NK-92 treated with Interleukin-12 subunit alpha and Interleukin-12 subunit beta, amount 100 ng/mL, for 24 hours (cell line): ENCODE results near the gene DNAJC30.
A peak's percentile ranks its signal among the peaks of the same experiment; 100 is the strongest.

Experiments used
- DNase-seq: peaks from one replicate; lab custom pipeline; 2025; lab: John Stamatoyannopoulos, UW

DNAJC30 gene

GRCh38 chr7:73707045-73707631, 23.9 kb upstream of the DNAJC30 start:
- no peak for DNase-seq

GRCh38 chr7:73706126-73707044, 23.1 kb upstream of the DNAJC30 start:
- DNase-seq, result no peak

- DNase-seq, result no peak
Observed at GRCh38 chr7:73705551-73705920, 22.3 kb upstream of the DNAJC30 start.

- no peak for DNase-seq
Observed at GRCh38 chr7:73704640-73705550, 21.6 kb upstream of the DNAJC30 start.

GRCh38 chr7:73703757-73704639, 20.7 kb upstream of the DNAJC30 start:
- no peak for DNase-seq

GRCh38 chr7:73703225-73703624, 20.0 kb upstream of the DNAJC30 start:
- no peak for DNase-seq

- no peak for DNase-seq
Observed at GRCh38 chr7:73702665-73703064, 19.4 kb upstream of the DNAJC30 start.

- no peak for DNase-seq
Observed at GRCh38 chr7:73702226-73702625, 19.0 kb upstream of the DNAJC30 start.

- peak; percentile 20 for DNase-seq
Observed at GRCh38 chr7:73701357-73701995, 18.2 kb upstream of the DNAJC30 start.

GRCh38 chr7:73700581-73701134, 17.4 kb upstream of the DNAJC30 start:
- DNase-seq, result no peak

- no peak for DNase-seq
Observed at GRCh38 chr7:73700069-73700423, 16.8 kb upstream of the DNAJC30 start.

GRCh38 chr7:73699370-73700068, 16.3 kb upstream of the DNAJC30 start:
- no peak for DNase-seq

GRCh38 chr7:73698410-73698809, 15.2 kb upstream of the DNAJC30 start:
- DNase-seq, result no peak

GRCh38 chr7:73696372-73696771, 13.1 kb upstream of the DNAJC30 start:
- no peak for DNase-seq

- DNase-seq, result no peak
Observed at GRCh38 chr7:73690646-73691045, 7.4 kb upstream of the DNAJC30 start.

GRCh38 chr7:73688288-73688687, 5.0 kb upstream of the DNAJC30 start:
- DNase-seq, result no peak

- DNase-seq, result no peak
Observed at GRCh38 chr7:73685311-73685710, 2.1 kb upstream of the DNAJC30 start.

- DNase-seq, result no peak
Observed at GRCh38 chr7:73683788-73684693, 788 bp upstream of the DNAJC30 start.

- DNase-seq, result no peak
Observed at GRCh38 chr7:73682745-73683055, 553 bp downstream of the DNAJC30 start.
